ENCODE results near the gene GRHL1. TPM values are rescaled to one million over a fixed set of nuclear protein-coding genes. Genes with fewer than 3 reads are reported as not detected.
A peak's percentile ranks its signal among the peaks of the same experiment; 100 is the strongest.

GRHL1 gene
- total RNA-seq, 2 experiments from 2014 or later: 0.28 to 0.38 TPM

- Histone ChIP-seq H3K27ac (ENCODE audit: low read depth in 1 of 2, low read length in 2 of 2) (no peak overlapping the region), H3K9me3 (ENCODE audit: control insufficient read depth in 1 of 2, insufficient read depth in 1 of 2, low read length in 2 of 2) (no peaks in the 10 kb centered on the region), H3K27me3 (ENCODE audit: control insufficient read depth in 1 of 2, insufficient read depth in 2 of 2, low read length in 2 of 2) (no peaks in the 10 kb centered on the region), H3K36me3 (ENCODE audit: insufficient read depth, low read length) (no peaks in the 10 kb centered on the region), H3K4me1 (ENCODE audit: insufficient read depth, low read length) (peaks cover 25% of the 10 kb centered on the region), H3K4me3 (ENCODE audit: low read length) (no peak overlapping the region)
- intact Hi-C loops (cut with DNase I, micrococcal nuclease): no loop called here
- ATAC-seq (ENCODE audit: poor library complexity): no peak
- POLR2A ChIA-PET: interaction anchor here (1.2 kb wide), 1 partner anchor 9 kb away, joined by 3 read pairs; no protein-coding TSS in a partner anchor
- H3K36me3 Mint-ChIP-seq (ENCODE audit: low read depth): no peaks in the 10 kb centered on the region
- no peak overlapping the region for H3K4me3 Mint-ChIP-seq
- H3K27me3 Mint-ChIP-seq: no peaks in the 10 kb centered on the region
- H3K9me3 Mint-ChIP-seq: no peaks in the 10 kb centered on the region
- CTCF ChIA-PET: interaction anchor here (1.5 to 4.7 kb wide), 3 partner anchors 10 to 38 kb away, joined by 7 to 22 read pairs (median 9); partner anchors contain the start of gene KLF11
- no peak overlapping the region for H3K27ac Mint-ChIP-seq
- H3K4me1 Mint-ChIP-seq (ENCODE audit: low read depth): no peaks in the 10 kb centered on the region
- TF ChIP-seq CTCF (IDR thresholded peaks at IDR 0.05): no peak
- peak in 1 of 14 experiments; percentile 58 for DNase-seq
Measured at GRCh38 chr2:10035053-10035422, 83.5 kb downstream of the GRHL1 start.

- Histone ChIP-seq H3K4me1 (ENCODE audit: insufficient read depth, low read length) (peaks cover 22% of the 10 kb centered on the region), H3K4me3 (ENCODE audit: low read length) (no peak overlapping the region), H3K27me3 (ENCODE audit: control insufficient read depth in 1 of 2, insufficient read depth in 2 of 2, low read length in 2 of 2) (no peaks in the 10 kb centered on the region), H3K36me3 (ENCODE audit: insufficient read depth, low read length) (no peaks in the 10 kb centered on the region), H3K9me3 (ENCODE audit: control insufficient read depth in 1 of 2, insufficient read depth in 1 of 2, low read length in 2 of 2) (no peaks in the 10 kb centered on the region), H3K27ac (ENCODE audit: low read depth in 1 of 2, low read length in 2 of 2) (no peak overlapping the region)
- H3K4me1 Mint-ChIP-seq (ENCODE audit: low read depth): no peaks in the 10 kb centered on the region
- no peaks in the 10 kb centered on the region for H3K27me3 Mint-ChIP-seq
- H3K36me3 Mint-ChIP-seq (ENCODE audit: low read depth): no peaks in the 10 kb centered on the region
- ATAC-seq (ENCODE audit: poor library complexity) (no peak), DNase-seq (no peak)
- no peaks in the 10 kb centered on the region for H3K9me3 Mint-ChIP-seq
- no peak overlapping the region for H3K27ac Mint-ChIP-seq
- no peak overlapping the region for H3K4me3 Mint-ChIP-seq
- ChIA-PET POLR2A (no interaction called here), CTCF (interaction anchor here (0.9 to 4.7 kb wide), 6 partner anchors 9 to 62 kb away, joined by 3 to 22 read pairs (median 6); partner anchors contain the start of gene KLF11)
- no peak for TF ChIP-seq CTCF (IDR thresholded peaks at IDR 0.05)
- intact Hi-C loops (cut with DNase I, micrococcal nuclease): no loop called here
Measured at GRCh38 chr2:10035633-10036032, 84.1 kb downstream of the GRHL1 start.

- Histone ChIP-seq H3K4me1 (ENCODE audit: insufficient read depth, low read length) (peaks cover 22% of the 10 kb centered on the region), H3K27me3 (ENCODE audit: control insufficient read depth in 1 of 2, insufficient read depth in 2 of 2, low read length in 2 of 2) (no peaks in the 10 kb centered on the region), H3K27ac (ENCODE audit: low read depth in 1 of 2, low read length in 2 of 2) (no peak overlapping the region), H3K4me3 (ENCODE audit: low read length) (no peak overlapping the region), H3K9me3 (ENCODE audit: control insufficient read depth in 1 of 2, insufficient read depth in 1 of 2, low read length in 2 of 2) (no peaks in the 10 kb centered on the region), H3K36me3 (ENCODE audit: insufficient read depth, low read length) (no peaks in the 10 kb centered on the region)
- intact Hi-C loops (cut with DNase I, micrococcal nuclease): no loop called here
- POLR2A ChIA-PET: no interaction called here
- Mint-ChIP-seq H3K9me3 (no peaks in the 10 kb centered on the region), H3K27ac (no peak overlapping the region), H3K4me1 (ENCODE audit: low read depth) (no peaks in the 10 kb centered on the region), H3K36me3 (ENCODE audit: low read depth) (no peaks in the 10 kb centered on the region), H3K4me3 (no peak overlapping the region), H3K27me3 (no peaks in the 10 kb centered on the region)
- ATAC-seq (ENCODE audit: poor library complexity): peak; percentile 82
- CTCF ChIA-PET: interaction anchor here (0.9 to 4.7 kb wide), 6 partner anchors 9 to 61 kb away, joined by 3 to 22 read pairs (median 6); partner anchors contain the start of gene KLF11
- peak in 8 of 14 experiments; percentile 12 to 85 (median 44) for DNase-seq
- no peak for TF ChIP-seq CTCF (IDR thresholded peaks at IDR 0.05)
Measured at GRCh38 chr2:10036095-10036884, 84.8 kb downstream of the GRHL1 start.
